ENCODE results near the gene INO80.
A peak's percentile ranks its signal among the peaks of the same experiment; 100 is the strongest.
"Not testable (repeated sequence)": the region's sequence is repeated elsewhere in the genome, so short reads cannot be mapped to it uniquely, and the experiment has no call there.

Gene INO80

GRCh38 chr15:41116116-41116961, at the start of gene INO80:
TSS of gene INO80 (minus strand) at chr15:41116280. CDS start at chr15:41096310, 19,970 bp downstream.
- DNase-seq: peak; percentile 98

- DNase-seq: peak; percentile 28
Observed at GRCh38 chr15:41161736-41162135, 45.7 kb upstream of the INO80 start.

- DNase-seq: peak; percentile 51
Observed at GRCh38 chr15:41161336-41161735, 45.3 kb upstream of the INO80 start.

GRCh38 chr15:41160639-41161315, 44.7 kb upstream of the INO80 start:
- DNase-seq: peak; percentile 76

- DNase-seq: peak; percentile 37
Observed at GRCh38 chr15:41154412-41154811, 38.3 kb upstream of the INO80 start.

GRCh38 chr15:41153733-41154132, 37.7 kb upstream of the INO80 start:
- no peak for DNase-seq

- DNase-seq: no peak
Observed at GRCh38 chr15:41151451-41152005, 35.4 kb upstream of the INO80 start.

- no peak for DNase-seq
Observed at GRCh38 chr15:41150279-41150678, 34.2 kb upstream of the INO80 start.

- no peak for DNase-seq
Observed at GRCh38 chr15:41148065-41148464, 32.0 kb upstream of the INO80 start.

GRCh38 chr15:41139619-41140018, 23.5 kb upstream of the INO80 start:
- no peak for DNase-seq

GRCh38 chr15:41139112-41139511, 23.0 kb upstream of the INO80 start:
- DNase-seq: not testable (repeated sequence)

GRCh38 chr15:41135580-41135979, 19.5 kb upstream of the INO80 start:
- DNase-seq: not testable (repeated sequence)

- DNase-seq: no peak
Observed at GRCh38 chr15:41133454-41133853, 17.4 kb upstream of the INO80 start.

- not testable (repeated sequence) for DNase-seq
Observed at GRCh38 chr15:41132094-41132493, 16.0 kb upstream of the INO80 start.

- no peak for DNase-seq
Observed at GRCh38 chr15:41128174-41128902, 12.3 kb upstream of the INO80 start.

- no peak for DNase-seq
Observed at GRCh38 chr15:41125931-41126642, 10.0 kb upstream of the INO80 start.

- DNase-seq: no peak
Observed at GRCh38 chr15:41125063-41125669, 9.1 kb upstream of the INO80 start.

- DNase-seq: no peak
Observed at GRCh38 chr15:41124058-41124457, 8.0 kb upstream of the INO80 start.

GRCh38 chr15:41122849-41123248, 6.8 kb upstream of the INO80 start:
- no peak for DNase-seq

GRCh38 chr15:41121951-41122350, 5.9 kb upstream of the INO80 start:
- DNase-seq: no peak

GRCh38 chr15:41116962-41117252, 827 bp upstream of the INO80 start:
- DNase-seq: no peak

- no peak for DNase-seq
Observed at GRCh38 chr15:41115652-41116115, 396 bp downstream of the INO80 start.

Measured in EL (cell line).